Measurements from ENCODE around the gene POP7.
"Not testable (repeated sequence)": the region's sequence is repeated elsewhere in the genome, so short reads cannot be mapped to it uniquely, and the experiment has no call there.

POP7 gene

DNA sequence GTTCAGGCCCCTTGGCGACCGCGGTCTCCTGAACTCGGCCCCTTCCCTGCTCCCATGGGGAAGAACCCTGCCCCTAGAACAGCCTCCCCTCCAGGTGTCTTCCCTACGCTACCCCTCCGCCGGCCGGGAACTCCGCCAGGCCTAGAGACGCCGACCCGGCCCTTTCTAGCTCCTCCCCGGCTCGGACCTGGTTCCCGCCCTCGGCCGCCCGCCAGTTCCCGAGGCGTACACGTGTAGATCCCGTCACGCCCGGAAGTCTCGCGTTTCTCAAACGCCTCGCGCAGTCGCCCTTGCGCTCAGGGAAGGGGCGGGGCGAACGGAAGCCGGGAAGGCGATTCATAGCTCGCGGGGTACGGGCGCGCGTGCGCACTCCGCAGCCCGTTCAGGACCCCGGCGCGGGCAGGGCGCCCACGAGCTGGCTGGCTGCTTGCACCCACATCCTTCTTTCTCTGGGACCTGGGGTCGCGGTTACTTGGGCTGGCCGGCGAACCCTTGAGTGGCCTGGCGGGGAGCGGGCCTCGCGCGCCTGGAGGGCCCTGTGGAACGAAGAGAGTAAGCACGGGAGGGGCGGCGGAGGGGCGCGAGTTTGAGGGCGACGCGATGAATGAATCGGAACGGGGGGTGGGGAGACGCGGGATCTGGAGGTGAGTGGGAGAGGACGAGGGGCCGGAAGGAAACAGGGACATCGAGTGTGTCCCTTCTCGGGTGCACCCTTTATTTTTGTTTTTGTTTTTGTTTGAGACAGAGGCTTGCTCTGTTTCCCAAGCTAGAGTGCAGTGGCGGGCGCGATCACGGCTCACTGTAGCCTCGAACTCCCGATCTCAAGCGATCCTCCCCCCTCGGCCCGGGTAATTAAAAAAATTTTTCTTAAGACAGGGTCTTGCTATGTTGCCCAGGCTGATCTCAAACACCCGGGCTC is at the start of gene POP7:
Gene POP7 (plus strand): TSS at position 369 of the 919 bp plus-strand sequence. CDS start 710 bp downstream, outside the sequence.
- peak; percentile 98 for DNase-seq

DNA sequence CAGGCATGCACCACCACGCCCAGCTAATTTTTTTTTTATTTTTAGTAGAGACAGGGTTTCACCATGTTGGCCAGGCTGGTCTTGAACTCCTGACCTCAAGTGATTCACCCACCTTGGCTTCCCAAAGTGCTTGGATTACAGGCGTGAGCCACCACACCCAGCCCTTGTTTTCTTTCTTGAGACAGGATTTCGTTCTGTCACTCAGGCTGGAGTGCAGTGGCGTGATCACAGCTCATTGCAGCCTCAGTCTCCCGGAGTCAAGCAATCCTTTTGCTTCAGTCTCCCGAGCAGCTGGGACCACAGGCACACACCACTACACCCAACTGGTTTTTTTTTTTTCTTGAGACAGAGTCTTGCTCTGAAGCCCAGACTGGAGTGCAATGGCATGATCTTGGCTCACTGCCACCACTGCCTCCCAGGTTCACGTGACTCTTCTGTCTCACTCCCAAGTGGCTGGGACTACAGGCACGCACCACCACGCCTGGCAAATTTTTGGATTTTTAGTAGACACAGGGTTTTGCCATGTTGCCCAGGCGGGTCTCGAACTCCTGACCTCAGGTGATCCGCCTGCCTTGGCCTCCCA is 43.6 kb upstream of the POP7 start:
- not testable (repeated sequence) for DNase-seq

DNA sequence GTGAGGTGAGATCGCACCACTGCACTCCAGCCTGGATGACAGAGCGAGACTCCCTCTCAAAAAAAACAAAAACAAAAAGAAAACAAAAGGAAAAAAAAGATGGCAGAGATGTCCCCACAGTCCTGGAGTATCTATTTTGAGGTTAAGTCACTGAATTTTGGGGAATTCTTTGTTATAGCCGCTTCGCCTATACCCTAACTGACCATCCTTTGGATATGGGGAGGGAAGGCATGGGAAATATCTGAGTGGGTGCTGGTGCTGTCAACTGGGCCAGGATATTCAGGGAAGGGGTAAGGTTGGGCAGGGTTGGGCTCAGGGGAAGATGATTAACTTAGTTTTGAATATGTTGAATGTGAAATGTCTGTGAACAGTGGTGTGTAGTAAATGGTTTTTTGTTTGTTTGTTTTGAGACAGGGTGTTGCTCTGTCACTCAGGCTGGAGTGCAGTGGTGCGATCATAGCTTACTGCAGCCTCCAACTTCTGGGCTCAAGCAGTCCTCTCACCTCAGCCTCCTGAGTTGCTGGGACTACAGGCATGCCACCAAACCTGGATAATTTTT is 40.7 kb upstream of the POP7 start:
- DNase-seq: no peak

DNA sequence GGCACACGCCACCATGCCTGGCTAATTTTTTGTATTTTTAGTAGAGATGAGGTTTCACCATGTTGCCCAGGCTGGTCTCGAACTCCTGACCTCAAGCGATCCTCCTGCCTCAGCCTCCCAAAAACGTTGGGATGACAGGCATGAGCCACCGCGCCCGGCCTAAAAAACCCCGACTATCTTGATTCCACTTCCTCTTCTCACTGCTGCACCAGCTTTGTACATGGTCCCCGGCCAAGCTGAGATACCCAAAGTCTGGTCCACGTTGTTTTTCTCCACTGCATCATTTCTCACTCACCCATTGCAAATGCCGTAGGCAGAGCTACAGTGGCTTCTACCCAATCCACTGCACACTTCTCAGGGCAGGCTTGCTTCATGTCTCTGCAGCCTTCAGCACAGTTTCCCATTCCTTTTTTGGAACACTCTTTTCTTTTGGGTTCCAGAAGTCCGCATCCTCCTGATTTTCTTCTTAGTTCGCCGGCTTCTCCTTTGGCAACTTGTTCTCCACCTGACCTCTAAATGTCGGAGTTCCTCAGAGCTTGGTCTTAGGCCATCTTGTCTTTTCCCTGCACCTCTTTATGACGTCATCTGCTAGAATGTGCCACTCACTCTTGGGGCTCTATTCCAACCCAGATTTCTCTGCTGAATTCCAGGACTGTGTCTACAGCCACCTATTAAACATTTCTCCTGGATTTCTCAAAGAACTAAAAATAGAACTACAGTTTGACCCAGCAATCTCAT is 38.4 kb upstream of the POP7 start:
- DNase-seq: no peak

DNA sequence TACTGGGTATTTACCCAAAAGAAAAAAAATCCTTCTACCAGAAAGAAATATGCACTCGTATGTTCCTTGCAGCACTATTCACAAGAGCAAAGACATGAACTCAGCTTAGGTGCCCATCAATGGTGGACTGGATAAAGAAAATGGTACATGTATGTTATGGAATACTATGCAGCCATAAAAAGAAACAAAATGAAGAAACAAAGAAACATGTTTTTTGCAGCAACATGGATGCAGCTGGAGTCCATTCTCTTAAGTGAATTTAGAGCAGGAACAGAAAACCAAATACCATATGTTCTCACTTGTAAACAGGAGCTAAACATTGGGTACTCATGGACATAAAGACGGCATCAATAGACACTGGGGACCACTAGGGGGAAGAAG is 37.9 kb upstream of the POP7 start:
- no peak for DNase-seq

DNA sequence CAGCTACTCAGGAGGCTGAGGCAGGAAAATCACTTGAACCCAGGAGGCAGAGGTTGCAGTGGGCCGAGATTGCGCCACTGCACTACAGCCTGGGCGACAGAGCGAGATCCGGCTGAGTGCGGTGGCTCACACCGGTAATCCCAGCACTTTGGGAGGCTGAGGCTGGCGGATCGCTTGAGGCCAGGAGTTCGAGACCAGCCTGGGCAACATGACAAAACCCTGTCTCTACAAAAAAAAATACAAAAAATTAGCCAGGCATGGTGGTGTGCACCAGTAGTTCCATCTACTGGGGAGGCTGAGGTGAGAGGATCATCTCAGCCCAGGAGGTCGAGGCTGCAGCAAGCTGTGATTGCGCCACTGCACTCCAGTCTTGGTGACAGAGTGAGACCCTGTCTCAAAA is 36.8 kb upstream of the POP7 start:
- not testable (repeated sequence) for DNase-seq

DNA sequence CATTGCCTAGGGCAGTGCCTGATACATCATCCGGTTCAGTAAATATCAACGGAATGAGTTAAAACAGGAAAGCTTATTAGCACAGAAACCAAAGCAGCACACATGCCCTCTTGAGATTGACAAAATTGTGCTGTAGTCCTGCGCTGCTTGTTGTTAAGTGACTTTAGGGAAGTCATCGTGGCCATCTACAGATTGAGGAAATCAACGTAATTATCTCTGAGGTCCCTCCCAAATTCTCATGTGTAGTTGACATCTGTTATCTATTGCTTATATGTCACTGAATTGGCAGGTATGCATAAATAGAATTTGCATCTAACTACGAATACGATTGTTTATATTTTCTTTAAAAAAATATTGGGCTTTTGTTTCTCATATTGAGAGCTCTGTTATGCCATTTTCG is 35.8 kb upstream of the POP7 start:
- DNase-seq: no peak

DNA sequence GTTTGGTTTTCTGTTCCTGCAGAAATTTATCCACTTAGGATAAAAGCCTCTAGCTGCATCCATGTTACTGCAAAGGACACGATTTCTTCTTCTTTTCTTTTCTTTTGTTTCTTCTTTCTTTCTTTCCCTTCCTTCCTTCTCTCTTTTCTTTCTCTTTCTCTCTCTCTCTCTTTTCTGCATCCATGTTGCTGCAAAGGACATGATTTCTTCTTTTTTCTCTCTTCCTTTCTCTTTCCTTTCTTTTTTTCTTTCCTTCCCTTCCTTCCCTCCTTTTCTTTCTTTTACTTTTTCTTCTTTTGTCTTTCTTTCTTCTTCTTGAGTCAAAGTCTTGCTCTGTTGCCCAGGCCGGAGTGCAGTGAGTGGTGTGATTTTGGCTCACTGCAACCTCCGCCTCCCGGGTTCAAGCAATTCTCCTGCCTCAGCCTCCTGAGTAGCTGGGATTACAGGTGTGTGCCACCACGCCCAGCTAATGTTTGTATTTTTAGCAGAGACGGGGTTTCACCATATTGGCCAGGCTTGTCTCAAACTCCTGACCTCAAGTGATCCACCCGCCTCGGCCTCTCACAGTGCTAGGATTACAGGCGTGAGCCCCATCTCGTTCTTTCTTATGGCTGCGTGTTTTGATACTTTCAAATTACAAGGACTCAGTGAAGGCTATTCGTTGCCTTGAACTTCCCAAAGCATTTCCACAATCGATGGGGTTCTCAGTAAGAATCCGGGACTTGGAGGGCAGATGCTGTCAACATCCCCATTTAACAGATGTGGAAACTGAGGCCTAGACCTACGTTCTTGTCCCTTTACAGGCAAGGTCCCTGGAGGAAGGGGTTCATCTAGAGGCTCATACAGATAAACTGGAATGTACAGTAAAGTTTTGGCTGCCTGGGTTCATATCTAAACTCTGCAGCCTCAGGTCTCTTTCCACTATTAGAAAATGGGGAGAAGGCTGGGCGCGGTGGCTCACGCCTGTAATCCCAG is 34.3 kb upstream of the POP7 start:
- no peak for DNase-seq

DNA sequence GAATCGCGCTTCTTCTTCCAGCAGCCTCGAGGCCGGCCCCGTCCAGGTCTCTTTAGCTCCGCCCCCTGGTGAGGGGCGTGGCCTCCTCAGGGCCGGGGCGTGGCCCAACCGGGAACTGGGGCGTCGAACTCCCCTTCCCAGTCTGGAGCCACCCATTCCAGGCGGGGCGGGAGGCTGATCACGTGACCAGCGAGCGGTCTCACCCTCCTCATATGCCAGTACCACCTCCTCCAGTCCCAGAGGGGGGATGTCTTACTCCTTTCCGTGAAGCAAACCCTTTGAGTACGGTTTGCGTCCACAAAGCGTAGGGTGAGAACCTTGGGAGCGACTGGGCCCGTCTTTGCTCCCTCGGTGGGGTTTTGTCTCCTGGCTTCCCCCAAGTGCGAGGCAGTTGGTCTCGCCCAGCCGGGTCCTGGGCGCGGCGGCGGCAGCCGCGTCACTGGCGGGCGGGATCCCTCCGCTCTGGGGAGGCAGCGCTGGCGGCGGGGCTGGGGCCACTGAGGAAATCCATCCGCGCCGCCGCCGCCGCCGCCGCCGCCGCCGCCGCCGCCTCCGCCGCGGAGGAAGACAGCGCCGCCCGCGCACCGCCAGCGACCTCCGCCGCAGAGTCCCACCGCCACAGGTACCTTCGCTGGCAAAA is 32.5 kb upstream of the POP7 start, which contains the start of gene GNB2:
Gene GNB2 (plus strand): TSS at position 439 of the 640 bp plus-strand sequence. CDS start 2,526 bp downstream, outside the sequence.
- peak; percentile 95 for DNase-seq

DNA sequence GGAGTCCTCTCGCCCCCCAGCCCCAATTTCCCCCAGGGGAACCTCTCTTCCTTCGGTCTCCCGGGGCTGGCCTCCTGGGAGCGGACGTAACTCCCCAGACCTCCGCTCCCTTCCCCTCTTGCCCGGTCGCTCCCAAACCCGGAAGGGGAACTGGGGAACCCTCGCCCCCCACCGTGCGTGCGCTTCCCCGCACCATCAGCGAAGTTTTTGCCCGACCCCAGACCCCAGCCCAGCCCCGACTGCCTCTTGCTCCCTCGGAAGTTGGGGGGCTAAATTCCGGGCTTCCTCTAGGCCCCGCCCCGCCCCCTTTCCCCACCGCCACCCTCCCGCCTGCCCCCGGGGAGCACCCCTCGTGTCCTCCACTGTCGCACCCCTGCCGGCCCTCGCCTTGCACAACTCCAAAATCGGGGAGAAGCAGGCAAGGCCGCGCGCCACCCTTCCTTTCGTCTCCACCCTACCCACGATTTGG is 31.9 kb upstream of the POP7 start:
- DNase-seq: peak; percentile 29

DNA sequence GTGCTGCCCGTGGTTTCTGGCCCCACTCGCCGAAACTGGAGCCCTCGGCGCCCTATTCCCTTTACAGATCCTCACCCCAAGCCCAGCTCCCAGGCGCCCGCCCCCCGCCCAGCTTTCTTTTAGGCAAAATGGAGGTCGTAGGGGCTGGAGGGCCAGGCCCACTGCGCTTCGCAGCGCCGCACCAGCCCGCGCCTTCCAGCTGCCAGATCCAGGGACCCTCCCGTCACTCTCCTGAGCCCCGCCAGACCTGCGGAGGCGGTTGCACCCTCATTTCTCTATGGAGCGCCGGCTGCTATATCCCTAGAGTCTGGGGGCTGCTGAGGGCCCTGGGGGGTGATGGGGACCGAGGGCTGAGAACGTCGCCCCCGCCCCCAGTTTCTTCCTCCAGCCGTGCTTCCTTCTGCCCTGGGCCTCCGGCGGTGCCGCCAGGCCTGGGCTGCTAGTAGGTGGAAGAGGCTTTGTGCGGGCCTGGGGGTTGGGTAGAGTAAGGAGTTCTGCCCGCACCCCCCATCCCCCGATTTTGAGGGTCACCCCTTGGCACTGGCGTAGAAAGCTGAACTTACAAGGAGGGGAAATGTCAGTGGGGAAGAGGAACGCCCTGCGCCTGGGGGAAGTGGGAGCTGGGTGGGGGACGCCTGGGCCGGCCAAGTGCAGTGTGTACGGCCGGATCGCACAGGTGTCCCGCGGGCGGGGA is 31.4 kb upstream of the POP7 start:
- peak; percentile 15 for DNase-seq

DNA sequence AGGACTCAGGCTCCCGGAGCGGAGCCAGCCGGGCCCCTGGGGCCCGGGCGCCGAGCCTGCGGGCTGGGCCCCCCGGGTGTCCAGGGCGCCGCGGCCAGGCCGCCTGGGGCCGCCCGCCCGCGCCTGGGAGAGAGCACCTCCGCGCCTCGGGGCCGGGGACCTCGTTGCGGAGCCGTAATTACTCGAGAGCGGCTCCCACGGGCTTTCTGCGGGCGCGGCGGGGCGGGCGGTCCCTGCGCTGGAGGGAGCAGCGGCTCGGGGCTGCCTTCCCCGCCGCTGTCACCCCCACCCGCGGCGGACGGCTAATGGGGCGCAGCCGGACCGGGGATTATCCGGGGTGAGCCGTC is 30.8 kb upstream of the POP7 start:
- peak; percentile 19 for DNase-seq

DNA sequence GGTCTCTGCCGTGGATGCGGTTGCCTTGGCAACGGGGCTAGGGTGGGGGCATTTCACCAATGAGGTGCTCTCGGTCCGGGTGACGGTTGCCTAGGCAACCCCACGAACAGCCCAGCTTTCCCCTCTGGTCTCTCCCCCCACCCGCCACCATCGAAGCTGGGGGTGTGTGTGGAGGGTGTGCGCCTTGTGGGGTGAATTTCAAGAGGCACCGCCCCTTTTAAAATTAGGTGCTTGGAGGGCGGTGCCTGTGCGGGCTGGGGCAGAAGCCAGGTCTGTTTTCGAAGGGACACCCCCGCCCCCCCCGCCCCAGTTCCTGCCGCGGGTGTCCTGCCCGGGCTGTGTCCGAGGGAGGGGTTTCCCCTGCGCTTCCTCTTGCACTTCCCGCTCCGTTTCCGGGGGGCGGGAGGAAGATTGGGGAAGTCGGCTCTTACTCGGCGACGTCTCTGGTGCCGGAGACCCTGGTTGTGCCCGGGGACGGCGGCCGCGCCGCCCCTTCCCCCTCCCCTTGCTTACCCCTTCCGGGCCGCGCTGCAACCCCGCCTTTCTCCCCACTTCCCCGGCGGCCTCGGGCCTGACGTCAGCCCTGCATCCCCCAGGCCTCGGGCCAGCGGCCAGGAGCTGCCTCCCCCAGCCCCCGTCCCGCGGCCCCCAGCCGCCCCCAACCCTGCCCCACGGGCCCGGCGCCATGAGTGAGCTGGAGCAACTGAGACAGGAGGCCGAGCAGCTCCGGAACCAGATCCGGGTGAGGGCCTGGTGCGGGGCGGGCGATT is 30.2 kb upstream of the POP7 start:
- DNase-seq: peak; percentile 87

DNA sequence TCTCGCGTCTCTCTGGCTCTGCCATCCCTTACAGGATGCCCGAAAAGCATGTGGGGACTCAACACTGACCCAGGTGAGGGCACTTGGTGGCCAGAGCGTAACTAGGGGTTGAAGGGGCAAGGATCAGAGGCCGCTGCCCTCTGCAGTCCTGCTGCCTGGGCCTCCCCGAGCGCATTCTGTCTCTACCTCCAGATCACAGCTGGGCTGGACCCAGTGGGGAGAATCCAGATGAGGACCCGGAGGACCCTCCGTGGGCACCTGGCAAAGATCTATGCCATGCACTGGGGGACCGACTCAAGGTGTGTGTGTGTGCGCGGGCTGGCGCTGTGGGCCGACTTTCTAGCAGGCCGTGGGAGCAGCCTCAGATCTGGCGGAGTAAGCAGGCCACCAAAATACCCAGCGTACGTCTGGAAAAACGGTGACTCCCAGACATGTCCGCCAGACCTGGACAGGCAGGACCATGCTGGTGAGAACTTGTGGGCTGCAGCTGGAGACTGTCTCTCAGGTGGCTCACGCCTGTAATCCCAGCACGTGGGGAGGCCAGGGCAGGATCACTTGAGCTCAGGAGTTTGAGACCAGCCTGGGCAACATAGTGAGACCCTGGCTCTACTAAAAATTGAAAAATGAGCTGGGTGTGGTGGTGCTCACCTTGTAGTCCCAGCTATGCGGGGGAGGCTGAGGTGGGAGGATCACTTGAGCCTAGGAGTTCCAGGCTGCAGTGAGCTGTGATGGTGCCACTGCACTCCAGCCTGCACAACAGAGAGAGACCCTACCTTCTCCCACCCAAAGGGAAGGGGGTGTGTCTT is 29.2 kb upstream of the POP7 start:
- DNase-seq: no peak

DNA sequence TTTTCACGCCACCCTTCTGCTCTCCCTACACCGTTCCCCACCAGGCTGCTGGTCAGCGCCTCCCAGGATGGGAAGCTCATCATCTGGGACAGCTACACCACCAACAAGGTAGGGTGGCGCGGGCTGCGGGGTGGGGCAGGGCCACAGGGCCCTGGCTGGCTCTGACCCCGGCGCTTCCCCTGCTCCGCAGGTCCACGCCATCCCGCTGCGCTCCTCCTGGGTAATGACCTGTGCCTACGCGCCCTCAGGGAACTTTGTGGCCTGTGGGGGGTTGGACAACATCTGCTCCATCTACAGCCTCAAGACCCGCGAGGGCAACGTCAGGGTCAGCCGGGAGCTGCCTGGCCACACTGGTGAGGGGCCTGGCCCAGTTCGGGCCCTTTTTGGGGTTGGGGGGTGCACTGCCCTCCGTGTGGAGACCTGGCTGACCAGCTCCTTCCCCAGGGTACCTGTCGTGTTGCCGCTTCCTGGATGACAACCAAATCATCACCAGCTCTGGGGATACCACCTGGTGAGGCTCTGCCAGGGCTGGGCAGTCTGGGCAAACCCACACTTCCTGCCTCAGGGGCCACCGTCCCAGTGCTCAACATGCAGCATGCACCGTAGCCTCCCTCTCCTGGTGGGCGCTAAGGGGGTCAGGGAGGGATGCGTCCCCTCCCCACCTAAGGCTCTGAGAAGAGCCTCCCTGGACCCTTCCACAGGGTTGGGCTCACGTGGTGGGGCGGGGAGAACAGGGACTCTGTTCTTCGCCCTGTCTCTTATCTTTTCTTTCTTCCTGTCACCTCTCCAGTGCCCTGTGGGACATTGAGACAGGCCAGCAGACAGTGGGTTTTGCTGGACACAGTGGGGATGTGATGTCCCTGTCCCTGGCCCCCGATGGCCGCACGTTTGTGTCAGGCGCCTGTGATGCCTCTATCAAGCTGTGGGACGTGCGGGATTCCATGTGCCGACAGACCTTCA is 28.3 kb upstream of the POP7 start:
- DNase-seq: no peak

DNA sequence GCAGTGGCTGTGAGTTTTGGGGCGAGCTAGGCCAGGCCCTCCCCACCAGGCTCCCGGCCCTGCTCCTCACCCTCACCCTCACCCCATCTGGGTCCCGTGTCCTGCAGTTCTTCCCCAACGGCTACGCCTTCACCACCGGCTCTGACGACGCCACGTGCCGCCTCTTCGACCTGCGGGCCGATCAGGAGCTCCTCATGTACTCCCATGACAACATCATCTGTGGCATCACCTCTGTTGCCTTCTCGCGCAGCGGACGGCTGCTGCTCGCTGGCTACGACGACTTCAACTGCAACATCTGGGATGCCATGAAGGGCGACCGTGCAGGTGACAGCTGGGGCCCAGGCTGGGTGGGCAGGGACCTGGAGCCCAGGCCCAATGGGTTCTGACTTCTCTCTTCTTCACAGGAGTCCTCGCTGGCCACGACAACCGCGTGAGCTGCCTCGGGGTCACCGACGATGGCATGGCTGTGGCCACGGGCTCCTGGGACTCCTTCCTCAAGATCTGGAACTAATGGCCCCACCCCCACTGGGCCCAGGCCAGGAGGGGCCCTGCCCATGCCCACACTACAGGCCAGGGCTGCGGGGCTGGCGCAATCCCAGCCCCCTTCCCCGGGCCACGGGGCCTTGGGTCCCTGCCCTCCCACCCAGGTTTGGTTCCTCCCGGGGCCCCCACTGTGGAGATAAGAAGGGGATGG is 27.5 kb upstream of the POP7 start:
- DNase-seq: no peak
